GM19452 (cell line): ENCODE measurements around the gene TGFB3.
"Not testable (repeated sequence)": the region's sequence is repeated elsewhere in the genome, so short reads cannot be mapped to it uniquely, and the experiment has no call there.

Source experiments
- ATAC-seq: cut with Tn5 transposase; IDR thresholded peaks from one replicate; pipeline ENCODE4 v1.9.1; 2021; ENCODE audit not compliant: unreplicated experiment

Gene TGFB3

GRCh38 chr14:75961662-75962061, 20.1 kb downstream of the TGFB3 start:
- ATAC-seq, result no peak

DNA sequence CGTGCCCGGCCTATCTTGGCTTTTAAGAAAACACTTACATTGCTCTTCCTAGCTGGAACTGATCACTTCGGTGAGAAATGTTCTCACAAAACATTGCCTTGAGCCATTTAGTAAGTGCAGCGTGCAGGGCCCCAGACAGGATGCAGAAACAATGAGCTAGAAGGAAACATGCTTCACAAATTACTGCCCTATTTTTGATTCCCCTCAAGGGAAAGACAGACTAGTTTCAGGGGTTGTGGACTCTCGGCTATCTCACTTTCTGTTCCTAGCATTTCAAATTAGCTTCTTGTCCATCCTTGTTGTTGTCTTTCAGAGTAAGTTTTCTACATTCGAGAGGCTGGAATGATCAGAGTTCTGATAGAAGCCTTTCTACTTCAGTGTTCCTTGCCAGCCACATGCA, 21.6 kb downstream of the TGFB3 start:
- peak; percentile 81 for ATAC-seq

GRCh38 chr14:75959031-75959430, 22.8 kb downstream of the TGFB3 start:
- no peak for ATAC-seq

DNA sequence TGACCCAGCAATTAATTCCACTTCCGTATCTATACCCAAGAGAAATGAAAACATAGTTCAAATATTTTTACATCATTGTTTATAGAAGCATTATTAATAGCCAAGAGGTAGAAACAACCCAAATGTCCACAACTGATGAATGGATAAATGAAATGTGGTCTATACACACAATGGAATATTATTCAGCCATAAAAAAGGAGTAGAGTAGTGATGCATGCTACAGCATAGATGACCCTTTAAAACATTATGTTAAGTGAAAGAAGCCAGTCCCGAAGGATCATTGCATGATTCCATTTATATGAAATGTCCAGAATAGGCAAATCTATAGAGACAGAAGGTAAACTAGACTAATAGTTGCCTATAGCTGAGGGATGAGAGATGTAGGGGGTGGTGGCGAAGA, 29.3 kb downstream of the TGFB3 start:
- ATAC-seq, result no peak

DNA sequence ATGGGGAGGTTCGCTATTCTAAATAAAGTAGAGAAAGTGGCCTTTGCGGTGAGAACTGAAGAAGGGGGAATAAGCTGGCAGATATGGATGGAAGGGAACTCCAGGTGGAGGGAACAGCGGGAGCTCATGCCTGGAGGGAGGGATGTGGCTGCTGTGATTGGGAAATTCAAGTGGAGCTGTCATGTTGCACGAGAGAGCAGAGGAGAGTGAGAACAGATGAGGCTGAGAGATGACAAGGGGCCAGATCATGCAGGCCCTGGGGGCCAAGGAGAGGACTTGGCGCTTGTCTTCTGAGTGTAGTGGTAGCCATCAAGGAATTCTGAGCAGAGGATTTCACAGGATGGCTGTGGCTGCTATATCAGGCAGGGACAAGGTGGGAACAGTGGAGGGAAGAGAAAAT, 35.0 kb downstream of the TGFB3 start:
- ATAC-seq, result no peak

DNA sequence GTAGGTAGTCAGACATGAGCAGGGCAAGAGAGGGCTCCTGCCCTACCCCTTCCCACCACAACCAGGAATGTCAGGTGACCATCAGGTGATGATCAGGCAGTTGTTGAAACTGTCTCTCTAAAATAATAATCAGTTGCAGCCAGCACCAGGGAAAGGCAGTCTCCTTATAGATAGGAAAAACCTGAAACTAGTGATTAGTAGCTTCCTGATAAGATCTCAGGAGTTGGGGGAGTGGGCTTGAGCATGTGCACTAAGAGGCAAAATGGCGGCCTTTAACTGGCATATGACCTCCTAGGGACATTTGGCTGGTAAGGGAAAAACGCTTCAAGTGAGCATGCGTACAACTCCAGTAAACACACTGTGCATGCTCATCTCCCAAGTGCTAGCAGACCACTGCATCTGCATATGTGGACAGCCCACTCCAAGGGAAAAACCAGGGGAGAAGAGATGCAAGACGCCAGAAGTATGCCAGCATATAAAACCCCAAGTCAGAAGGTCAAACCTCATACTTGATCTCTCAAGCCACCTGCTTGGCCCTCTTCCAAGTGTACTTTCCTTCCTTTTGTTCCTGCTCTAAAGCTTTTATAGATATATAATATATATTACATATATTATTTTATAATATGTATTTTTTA, 37.1 kb downstream of the TGFB3 start:
- ATAC-seq, result no peak

- ATAC-seq, result no peak
Measured at GRCh38 chr14:75941030-75941429, 40.8 kb downstream of the TGFB3 start.

- ATAC-seq, result no peak
Measured at GRCh38 chr14:75939200-75939599, 42.6 kb downstream of the TGFB3 start.

- ATAC-seq, result no peak
Measured at GRCh38 chr14:75934998-75935628, 46.7 kb downstream of the TGFB3 start.

GRCh38 chr14:75933712-75934296, 48.0 kb downstream of the TGFB3 start:
- no peak for ATAC-seq

- ATAC-seq, result no peak
Measured at GRCh38 chr14:75928690-75929181, 53.1 kb downstream of the TGFB3 start.

DNA sequence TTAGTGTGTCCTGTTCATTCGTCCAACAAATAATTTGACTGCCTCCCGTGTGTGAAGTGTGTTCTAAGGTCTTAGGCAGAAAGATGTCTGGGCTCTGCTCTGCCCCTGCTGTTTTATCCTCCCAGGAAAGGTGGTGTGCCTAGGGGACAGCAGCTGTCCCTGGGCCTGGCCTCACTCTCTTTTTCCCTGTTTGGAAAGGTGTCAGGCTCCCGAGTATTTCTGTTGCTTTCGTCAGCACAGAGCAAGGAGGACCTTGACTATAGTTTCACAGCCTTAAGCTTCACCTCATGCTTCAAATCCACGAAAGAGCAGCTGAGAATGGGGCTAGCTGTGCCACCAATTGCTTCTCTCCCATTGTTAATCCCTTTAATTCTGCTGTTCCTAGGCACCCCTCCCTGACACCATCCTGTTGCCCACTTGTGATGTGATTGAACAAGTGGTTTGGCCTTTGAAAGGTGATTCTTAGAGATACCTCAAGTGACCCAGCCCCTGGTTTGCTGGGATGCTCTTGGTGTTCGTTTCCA, 54.2 kb downstream of the TGFB3 start:
- ATAC-seq, result no peak

DNA sequence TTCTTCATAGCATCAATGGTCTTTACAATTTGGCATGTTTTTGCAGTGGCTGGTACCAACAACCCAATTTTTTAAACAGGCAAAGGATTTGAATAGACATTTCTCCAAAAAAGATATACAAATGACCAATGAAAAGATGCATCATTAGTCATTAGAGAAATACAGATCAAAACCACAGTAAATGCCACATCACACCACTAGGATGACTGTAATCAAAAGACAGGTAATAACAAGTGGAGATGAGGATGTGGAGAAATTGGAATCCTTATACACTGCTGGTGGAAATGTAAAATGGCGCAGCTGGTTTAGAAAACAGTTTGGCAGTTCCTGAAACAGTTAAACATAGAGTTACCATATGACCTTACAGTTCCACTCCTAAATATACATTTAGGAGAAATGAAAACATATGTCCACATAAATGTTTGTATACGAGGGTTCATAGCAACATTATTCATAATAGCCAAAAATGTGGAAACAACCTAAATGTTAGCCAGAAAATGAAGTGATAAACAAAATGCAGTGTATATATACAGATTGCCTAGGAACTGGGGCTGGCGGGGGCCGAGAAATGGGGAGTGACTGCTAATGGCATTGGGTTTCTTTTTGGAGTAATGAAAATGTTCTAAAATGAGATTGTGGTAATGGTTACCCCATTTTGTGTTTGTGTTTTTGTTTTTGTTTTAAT, 55.2 kb downstream of the TGFB3 start:
- ATAC-seq, result no peak

DNA sequence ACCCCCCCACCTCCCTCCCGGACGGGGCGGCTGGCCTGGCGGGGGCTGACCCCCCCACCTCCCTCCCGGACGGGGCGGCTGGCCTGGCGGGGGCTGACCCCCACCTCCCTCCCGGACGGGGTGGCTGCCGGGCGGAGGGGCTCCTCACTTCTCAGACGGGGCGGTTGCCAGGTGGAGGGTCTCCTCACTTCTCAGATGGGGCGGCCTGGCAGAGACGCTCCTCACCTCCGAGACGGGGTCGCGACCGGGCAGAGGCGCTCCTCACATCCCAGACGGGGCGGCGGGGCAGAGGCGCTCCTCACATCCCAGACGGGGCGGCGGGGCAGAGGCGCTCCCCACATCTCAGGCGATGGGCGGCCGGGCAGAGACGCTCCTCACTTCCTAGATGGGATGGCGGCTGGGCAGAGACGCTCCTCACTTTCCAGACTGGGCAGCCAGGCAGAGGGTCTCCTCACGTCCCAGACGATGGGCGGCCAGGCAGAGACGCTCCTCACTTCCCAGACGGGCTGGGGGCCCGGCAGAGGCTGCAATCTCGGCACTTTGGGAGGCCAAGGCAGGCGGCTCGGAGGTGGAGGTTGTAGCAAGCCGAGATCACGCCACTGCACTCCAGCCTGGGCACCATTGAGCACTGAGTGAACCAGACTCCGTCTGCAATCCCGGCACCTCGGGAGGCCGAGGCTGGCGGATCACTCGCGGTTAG, 56.5 kb downstream of the TGFB3 start:
- ATAC-seq, result not testable (repeated sequence)

DNA sequence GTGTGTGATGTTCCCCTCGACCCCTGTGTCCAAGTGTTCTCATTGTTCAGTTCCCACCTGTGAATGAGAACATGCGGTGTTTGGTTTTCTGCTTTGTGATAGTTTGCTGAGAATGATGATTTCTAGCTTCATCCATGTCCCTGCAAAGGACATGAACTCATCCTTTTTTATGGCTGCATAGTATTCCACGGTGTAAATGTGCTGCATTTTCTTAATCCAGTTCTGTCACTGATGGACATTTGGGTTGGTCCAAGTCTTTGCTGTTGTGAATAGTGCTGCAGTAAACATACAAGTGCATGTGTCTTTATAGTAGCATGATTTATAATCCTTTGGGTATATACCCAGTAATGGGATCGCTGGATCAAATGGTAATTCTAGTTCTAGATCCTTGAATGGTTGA, 61.4 kb downstream of the TGFB3 start:
- ATAC-seq, result not testable (repeated sequence)

DNA sequence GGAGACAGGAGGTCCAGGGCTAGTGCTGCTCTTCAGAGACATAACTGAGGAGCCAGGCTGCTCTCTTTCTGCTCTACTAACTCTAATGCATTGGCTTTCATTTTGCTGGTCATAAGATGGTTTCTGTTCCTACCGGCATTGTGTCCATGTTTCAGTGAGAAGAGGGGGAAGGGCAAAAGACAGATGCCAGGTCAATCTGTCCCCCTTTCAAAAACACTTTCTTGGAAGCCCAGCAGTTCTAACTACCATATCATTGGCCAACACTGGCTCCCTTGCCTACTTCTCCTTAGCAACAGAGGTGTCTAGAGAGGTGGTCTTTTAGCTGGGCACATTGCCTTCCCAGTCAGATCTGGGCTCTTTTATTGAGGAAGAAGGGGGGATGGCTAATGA, 63.9 kb downstream of the TGFB3 start:
- ATAC-seq, result no peak

- ATAC-seq, result no peak
Measured at GRCh38 chr14:75917322-75917945, 64.4 kb downstream of the TGFB3 start.

DNA sequence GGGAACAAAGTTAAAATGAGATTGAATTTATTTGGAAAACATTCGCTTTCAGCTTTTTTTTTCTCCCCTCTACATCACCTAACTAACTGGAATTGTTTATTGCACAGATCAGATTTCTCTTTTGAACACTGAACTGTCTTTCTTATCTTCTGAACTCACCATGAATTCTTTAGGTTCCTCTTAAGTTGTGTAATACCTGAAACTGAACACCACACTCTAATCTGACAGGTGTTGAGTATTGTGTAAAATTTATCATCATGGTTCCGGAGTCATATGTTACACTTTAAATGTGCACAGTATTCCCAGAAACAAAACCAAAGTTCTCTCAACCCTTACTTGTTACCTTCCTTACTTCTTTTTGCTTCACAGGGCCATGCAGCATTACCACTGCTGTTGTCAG, 66.8 kb downstream of the TGFB3 start:
- ATAC-seq, result no peak

- ATAC-seq, result no peak
Measured at GRCh38 chr14:75913183-75913582, 68.6 kb downstream of the TGFB3 start.

GRCh38 chr14:75911883-75912282, 69.9 kb downstream of the TGFB3 start:
- ATAC-seq, result no peak

- ATAC-seq, result no peak
Measured at GRCh38 chr14:75910048-75910447, 71.7 kb downstream of the TGFB3 start.
